SK-N-MC (cell line): ENCODE results near the gene ZFR2.

Experiments
- EZH2 ChIP-seq: fragments of 200-600 bp; sonication (generic); IDR thresholded peaks from one replicate; pipeline ENCODE4 v1.6.1; 2017; ENCODE audit warnings: antibody characterized with exemption
- POLR2AphosphoS5 ChIP-seq: IDR thresholded peaks from 2 replicates; pipeline ENCODE4 v1.6.1; 2012; ENCODE audit warnings: mild to moderate bottlenecking, low read depth, low read length, borderline replicate concordance

- TF ChIP-seq POLR2AphosphoS5 (no peak), EZH2 (no peak)
Observed at GRCh38 chr19:3873151-3873550, 4.3 kb upstream of the ZFR2 start.
